Skeletal muscle tissue (tissue), 4 donors: Measurements from ENCODE around the gene WAPL. TPM values are rescaled to one million over a fixed set of nuclear protein-coding genes. Genes with fewer than 3 reads are reported as not detected.

Experiments
- H3K27ac ChIP-seq: one replicate; pipeline ENCODE4 v1.7.0; 2013; ENCODE audit warnings: mild to moderate bottlenecking, low read depth, low read length, inconsistent platforms
- H3K27me3 ChIP-seq, 3 donors: one replicate each; pipeline ENCODE4 v1.7.0; 2013; ENCODE audit warnings: low read length in 3 of 3; ENCODE audit not compliant: control insufficient read depth in 3 of 3, insufficient read depth in 3 of 3
- H3K36me3 ChIP-seq, 3 donors: one replicate each; pipeline ENCODE4 v1.7.0; 2013; ENCODE audit warnings: low read length in 3 of 3; ENCODE audit not compliant: control insufficient read depth in 3 of 3, insufficient read depth in 3 of 3
- H3K4me1 ChIP-seq, 3 donors: one replicate each; pipeline ENCODE4 v1.7.0; 2013; ENCODE audit warnings: low read length in 3 of 3, mild to moderate bottlenecking in 3 of 3; ENCODE audit not compliant: control insufficient read depth in 3 of 3, insufficient read depth in 3 of 3
- H3K4me3 ChIP-seq, 3 donors: one replicate each; pipeline ENCODE4 v1.7.0; 2013; ENCODE audit warnings: low read length in 3 of 3
- H3K9ac ChIP-seq, 3 donors: one replicate each; pipeline ENCODE4 v1.7.0; 2013; ENCODE audit warnings: low read length in 3 of 3, mild to moderate bottlenecking in 3 of 3, moderate library complexity in 2 of 3, low read depth in 1 of 3
- H3K9me3 ChIP-seq, 3 donors: one replicate each; pipeline ENCODE4 v1.7.0; 2013; ENCODE audit warnings: low read length in 3 of 3; ENCODE audit not compliant: control insufficient read depth in 3 of 3
- total RNA-seq: library from RNA; depleted of rRNA; stranded (reverse); fragments of >200 nt; gene quantifications from one replicate; pipeline ENCODE4 v1.2.3, GENCODE V29; 2014
- donor health status: Osteomylitis.

The WAPL gene
- total RNA-seq, 1 donor from 2014 or later = 45.4 TPM

DNA sequence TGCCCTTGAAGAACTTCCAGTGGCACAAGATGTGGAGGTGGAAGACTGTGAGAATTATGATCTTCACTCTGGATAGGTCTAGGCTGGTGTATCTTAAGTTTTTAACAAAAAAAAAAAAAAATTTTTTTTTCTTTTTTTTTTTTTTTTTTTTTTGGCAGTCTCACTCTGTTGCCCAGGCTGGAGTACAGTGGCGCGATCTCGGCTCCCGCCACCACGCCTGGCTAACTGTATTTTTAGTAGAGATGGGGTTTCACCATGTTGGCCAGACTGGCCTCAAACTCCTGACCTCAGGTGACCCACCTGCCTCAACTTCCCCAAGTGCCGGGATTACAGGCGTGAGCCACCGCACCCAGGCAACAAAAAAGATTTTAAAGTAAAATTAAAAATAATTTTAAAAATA, 37.9 kb downstream of the WAPL start:
- H3K27ac ChIP-seq = no peak overlapping the region
- H3K9me3 ChIP-seq = no peaks in the 10 kb centered on the region
- H3K9ac ChIP-seq = no peak overlapping the region
- no peak overlapping the region for H3K4me3 ChIP-seq
- H3K27me3 ChIP-seq = no peaks in the 10 kb centered on the region
- peaks cover 0 to 2% (median 0%) of the 10 kb centered on the region in 3 donors for H3K4me1 ChIP-seq
- H3K36me3 ChIP-seq = peaks cover 0 to 13% (median 3%) of the 10 kb centered on the region in 3 donors

DNA sequence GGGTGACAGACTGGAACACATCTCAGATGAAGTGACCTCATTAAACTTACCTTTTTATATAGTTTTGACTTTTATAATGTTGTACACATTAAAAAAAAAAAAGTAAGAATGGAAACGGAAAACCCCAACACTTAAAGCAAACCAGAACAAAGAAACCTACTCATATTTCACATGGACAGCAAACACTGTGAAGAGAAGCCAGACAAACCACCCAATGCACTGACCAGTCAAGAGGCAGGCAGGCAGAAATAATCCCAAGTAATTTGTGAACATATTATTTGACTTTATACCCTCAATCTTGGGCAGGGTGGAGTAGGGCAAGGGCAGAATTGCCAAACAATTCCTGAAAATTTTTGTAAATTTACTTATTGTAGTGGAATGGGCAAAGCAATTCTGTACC, 39.8 kb downstream of the WAPL start:
- no peak overlapping the region for H3K9ac ChIP-seq
- H3K4me1 ChIP-seq = peaks cover 0 to 2% (median 0%) of the 10 kb centered on the region in 3 donors
- no peaks in the 10 kb centered on the region for H3K27me3 ChIP-seq
- no peak overlapping the region for H3K27ac ChIP-seq
- no peaks in the 10 kb centered on the region for H3K9me3 ChIP-seq
- no peak overlapping the region for H3K4me3 ChIP-seq
- peaks cover 0 to 13% (median 0%) of the 10 kb centered on the region in 3 donors for H3K36me3 ChIP-seq

DNA sequence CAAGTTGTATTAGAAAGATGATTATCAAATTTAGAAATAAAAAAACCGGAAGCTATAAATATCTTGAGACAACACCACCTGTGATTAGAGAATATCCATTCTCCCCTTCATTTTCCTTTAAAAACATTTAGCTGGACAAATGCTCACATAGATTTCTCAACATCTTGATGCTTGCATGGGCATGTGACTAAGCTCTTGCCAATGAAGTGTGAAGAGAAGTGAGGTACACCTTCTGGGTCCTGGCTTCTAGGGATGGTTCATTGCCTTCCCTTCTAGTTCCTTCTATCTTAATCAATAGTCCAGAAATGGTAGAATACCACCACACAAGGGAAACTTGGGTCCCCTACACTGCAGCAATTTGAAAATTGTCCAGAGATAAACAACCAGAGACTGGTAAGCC, 41.0 kb downstream of the WAPL start:
- Histone ChIP-seq H3K4me3 (no peak overlapping the region), H3K9ac (no peak overlapping the region), H3K27ac (no peak overlapping the region), H3K9me3 (no peaks in the 10 kb centered on the region), H3K36me3 (peaks cover 0 to 10% (median 0%) of the 10 kb centered on the region in 3 donors), H3K27me3 (no peaks in the 10 kb centered on the region), H3K4me1 (no peaks in the 10 kb centered on the region)

DNA sequence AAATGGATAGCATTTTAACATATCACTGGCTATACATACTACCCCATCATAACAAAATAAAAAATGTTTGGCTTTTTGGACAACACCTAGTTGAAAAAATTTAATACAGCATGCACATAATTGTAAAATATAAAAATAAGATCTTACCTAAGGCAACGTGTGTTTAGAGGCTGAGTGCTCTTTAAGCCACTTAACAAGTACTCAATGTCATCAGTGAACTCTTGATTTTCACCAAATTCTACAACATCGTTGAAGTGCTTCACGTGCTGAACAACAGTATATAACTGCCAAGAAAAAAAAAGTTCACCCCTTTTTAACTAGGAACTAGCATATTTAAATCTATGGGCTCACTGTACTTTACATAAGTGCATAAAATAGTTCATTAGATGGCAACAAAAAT, 49.5 kb downstream of the WAPL start:
- H3K27me3 ChIP-seq = no peaks in the 10 kb centered on the region
- no peaks in the 10 kb centered on the region for H3K4me1 ChIP-seq
- H3K4me3 ChIP-seq = no peak overlapping the region
- no peaks in the 10 kb centered on the region for H3K9me3 ChIP-seq
- no peak overlapping the region for H3K9ac ChIP-seq
- H3K36me3 ChIP-seq = peaks cover 7 to 23% (median 17%) of the 10 kb centered on the region in 3 donors
- no peak overlapping the region for H3K27ac ChIP-seq

DNA sequence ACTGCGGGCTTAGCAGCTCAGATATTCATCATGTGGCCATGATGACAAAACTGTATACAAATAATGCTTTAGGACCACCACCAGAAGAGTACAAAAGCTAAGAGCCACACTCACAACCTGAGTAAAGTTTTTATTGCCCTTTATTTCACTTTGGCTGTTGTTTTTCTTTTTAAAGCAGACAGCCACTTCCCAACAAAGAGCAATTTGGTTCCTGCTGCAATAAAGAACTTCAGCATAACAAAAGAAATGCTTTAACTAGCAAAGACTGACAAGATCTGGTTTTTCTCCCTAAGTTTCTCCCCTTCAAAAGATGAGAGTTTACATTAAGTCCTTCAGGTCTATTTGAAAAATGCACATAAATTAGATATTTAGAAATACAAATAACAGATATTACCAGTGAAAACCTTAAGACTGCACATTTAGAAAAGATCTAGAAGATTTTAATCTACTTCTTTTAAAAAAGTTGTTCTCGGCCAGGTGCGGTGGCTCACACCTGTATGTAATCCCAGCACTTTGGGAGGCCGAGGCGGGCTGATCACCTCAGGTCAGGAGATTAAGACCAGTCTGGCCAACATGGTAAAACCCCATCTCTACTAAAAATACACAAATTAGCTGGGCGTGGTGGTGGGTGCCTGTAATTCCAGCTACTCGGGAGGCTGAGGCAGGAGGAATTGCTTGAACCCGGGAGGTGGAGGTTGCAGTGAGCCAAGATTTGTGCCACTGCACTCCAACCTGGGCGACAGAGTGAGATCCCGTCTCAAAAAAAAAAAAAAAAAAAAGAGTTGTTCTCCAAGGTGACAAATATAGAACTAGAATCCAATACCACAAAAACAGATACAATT, 59.4 kb downstream of the WAPL start:
- Histone ChIP-seq H3K27ac (no peak overlapping the region), H3K27me3 (no peaks in the 10 kb centered on the region), H3K4me1 (no peaks in the 10 kb centered on the region), H3K9ac (no peak overlapping the region), H3K9me3 (no peaks in the 10 kb centered on the region), H3K4me3 (no peak overlapping the region), H3K36me3 (peaks cover 11 to 47% (median 41%) of the 10 kb centered on the region in 3 donors)

DNA sequence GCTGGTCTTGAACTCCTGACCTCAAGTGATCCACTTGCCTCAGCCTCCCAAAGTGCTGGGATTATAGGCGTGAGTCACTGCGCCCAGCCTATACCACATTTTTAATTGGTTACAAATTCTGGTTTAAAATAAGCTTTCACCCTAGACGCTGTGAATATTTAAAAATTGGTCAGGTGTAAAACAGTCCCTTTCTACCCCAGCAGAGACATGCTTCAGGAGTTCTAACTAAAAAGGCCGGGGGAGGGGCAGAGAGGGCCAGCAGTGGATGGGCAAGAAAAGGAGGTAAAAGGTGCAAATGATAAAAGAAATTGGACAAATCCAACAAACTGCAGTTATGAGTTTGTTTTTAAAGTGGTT, 70.0 kb downstream of the WAPL start:
- H3K9ac ChIP-seq = no peak overlapping the region
- H3K4me1 ChIP-seq = no peaks in the 10 kb centered on the region
- H3K27ac ChIP-seq = no peak overlapping the region
- no peaks in the 10 kb centered on the region for H3K27me3 ChIP-seq
- H3K4me3 ChIP-seq = no peak overlapping the region
- peaks cover 16 to 42% (median 38%) of the 10 kb centered on the region in 3 donors for H3K36me3 ChIP-seq
- H3K9me3 ChIP-seq = no peaks in the 10 kb centered on the region

DNA sequence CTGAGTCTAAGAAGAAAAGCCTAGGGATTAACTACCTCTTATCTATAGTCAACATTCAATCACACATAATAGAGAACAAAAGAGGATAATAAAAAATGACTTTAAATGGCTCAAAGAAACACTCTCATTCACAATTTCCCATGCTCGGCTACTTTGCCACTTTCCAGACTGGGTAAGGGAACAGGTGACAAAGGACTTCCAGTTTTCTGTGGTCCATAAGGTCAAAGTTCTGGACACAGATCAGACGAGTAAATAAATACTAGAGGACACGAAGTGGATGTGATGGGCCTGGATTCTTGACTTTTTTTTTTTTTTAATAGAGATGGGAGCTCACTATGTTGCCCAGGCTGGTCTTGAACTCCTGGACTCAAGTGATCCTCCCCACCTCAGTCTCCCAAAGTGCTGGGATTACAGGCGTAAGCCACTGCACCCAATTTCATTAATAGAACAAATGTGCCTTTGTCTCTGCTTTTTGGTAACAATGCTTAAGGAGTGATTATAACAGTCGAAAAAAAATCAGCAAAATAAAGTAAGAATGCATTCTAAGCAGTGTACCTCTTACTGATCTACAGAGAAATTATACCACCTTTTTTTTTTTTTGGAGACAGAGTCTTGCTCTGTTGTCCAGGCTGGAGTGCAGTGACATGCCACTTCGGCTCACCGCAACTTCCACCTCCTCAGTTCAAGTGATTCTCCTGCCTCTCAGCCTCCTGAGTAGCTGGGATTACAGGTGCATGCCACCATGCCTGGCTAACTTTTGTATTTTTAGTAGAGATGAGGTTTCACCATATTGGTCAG, 70.6 kb downstream of the WAPL start:
- Histone ChIP-seq H3K36me3 (peaks cover 15 to 42% (median 40%) of the 10 kb centered on the region in 3 donors), H3K27me3 (no peaks in the 10 kb centered on the region), H3K4me1 (no peaks in the 10 kb centered on the region), H3K27ac (no peak overlapping the region), H3K9ac (no peak overlapping the region), H3K4me3 (no peak overlapping the region), H3K9me3 (no peaks in the 10 kb centered on the region)

DNA sequence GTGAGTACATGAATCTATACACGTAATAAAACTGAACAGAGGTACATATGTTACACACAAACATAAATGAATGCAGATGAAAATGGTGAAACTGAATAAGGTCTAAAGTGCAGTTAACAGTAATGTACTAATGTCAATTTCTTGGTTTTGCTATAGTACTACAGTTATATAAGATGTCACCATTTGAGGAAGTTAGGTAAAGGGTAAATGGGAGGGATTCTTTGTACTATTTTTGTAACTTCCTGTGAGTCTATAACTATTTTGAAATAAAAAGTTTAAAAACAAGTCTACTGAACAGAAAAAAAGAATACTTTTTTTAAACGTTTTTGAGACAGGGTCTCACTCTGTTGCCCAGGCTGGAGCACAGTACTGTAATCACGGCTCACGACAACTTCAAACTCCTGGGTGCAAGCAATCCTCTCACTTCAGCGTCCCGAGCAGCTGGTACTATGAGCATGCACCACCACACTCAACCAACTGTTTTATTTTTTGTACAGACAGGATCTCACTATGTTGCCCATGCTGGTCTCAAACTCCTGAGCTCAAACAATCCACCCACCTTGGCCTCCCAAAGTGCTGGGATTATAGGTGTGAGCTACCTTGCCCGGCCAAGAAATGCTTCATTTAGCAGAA, 71.5 kb downstream of the WAPL start:
- H3K4me1 ChIP-seq = no peaks in the 10 kb centered on the region
- H3K9ac ChIP-seq = no peak overlapping the region
- peaks cover 15 to 48% (median 48%) of the 10 kb centered on the region in 3 donors for H3K36me3 ChIP-seq
- no peaks in the 10 kb centered on the region for H3K9me3 ChIP-seq
- no peak overlapping the region for H3K4me3 ChIP-seq
- H3K27ac ChIP-seq = no peak overlapping the region
- H3K27me3 ChIP-seq = no peaks in the 10 kb centered on the region

DNA sequence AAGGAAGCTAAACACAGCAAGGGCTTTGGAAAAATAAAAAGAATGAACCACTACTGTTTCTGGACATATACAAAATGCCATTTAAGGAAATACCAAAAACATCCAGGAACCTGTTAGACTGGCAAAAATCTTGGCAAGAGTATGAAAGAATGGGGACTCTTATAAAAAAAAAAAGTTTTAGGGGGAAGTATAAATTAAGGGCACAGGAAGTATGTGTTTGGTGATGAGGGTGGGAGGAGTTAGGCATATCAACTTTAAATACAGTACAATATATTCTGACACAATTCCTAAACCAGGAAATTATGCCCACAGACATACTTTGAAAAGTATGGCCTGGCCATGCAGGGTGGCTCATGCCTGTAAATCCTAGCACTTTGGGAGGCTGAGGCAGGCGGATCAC, 74.2 kb downstream of the WAPL start:
- Histone ChIP-seq H3K9ac (no peak overlapping the region), H3K4me3 (no peak overlapping the region), H3K27ac (no peak overlapping the region), H3K36me3 (peaks cover 13 to 55% (median 44%) of the 10 kb centered on the region in 3 donors), H3K4me1 (no peaks in the 10 kb centered on the region), H3K9me3 (no peaks in the 10 kb centered on the region), H3K27me3 (no peaks in the 10 kb centered on the region)

DNA sequence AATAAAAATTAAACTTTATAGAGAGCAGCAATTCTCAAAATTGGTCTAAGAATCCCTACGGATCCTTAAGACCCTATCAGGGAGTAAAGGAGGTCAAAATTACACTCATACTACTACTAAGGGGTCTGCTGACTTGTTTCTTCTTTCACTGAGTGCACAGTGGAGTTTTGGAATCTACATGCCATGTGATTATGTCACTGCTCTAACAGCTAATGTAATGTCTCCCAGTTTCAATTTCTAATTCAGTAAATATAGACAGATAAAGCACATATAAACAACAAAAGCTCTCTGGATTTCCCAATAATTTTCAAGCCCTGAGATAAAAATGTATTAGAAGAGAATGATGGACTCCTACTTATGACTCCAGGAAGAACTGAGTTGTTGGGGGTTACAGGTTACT, 74.6 kb downstream of the WAPL start:
- no peaks in the 10 kb centered on the region for H3K4me1 ChIP-seq
- no peaks in the 10 kb centered on the region for H3K9me3 ChIP-seq
- H3K27me3 ChIP-seq = no peaks in the 10 kb centered on the region
- H3K27ac ChIP-seq = no peak overlapping the region
- peaks cover 13 to 57% (median 44%) of the 10 kb centered on the region in 3 donors for H3K36me3 ChIP-seq
- no peak overlapping the region for H3K4me3 ChIP-seq
- H3K9ac ChIP-seq = no peak overlapping the region
